ENCODE results near the gene BRD3OS.

The BRD3OS gene

GRCh38 chr9:133989625-133990365 lies 35.5 kb upstream of the BRD3OS start:
- no peak for DNase-seq

- DNase-seq: peak; percentile 16
These were observed 34.7 kb upstream of the BRD3OS start for GRCh38 chr9:133990366-133991213.

GRCh38 chr9:133991214-133991921 lies 33.9 kb upstream of the BRD3OS start:
- DNase-seq: peak; percentile 13

- peak; percentile 72 for DNase-seq
These were observed 33.1 kb upstream of the BRD3OS start, which contains the start of gene VAV2 for GRCh38 chr9:133991964-133992779. VAV2 (minus strand) TSS chr9:133992324; CDS start chr9:133992278, 46 bp downstream.

GRCh38 chr9:133992780-133993634 lies 32.3 kb upstream of the BRD3OS start:
- DNase-seq: peak; percentile 90

GRCh38 chr9:133993635-133994253 lies 31.5 kb upstream of the BRD3OS start:
- no peak for DNase-seq

GRCh38 chr9:133994353-133995011 lies 30.8 kb upstream of the BRD3OS start:
- peak; percentile 83 for DNase-seq

- no peak for DNase-seq
These were observed 30.0 kb upstream of the BRD3OS start for GRCh38 chr9:133995012-133995896.

GRCh38 chr9:133996531-133997520 lies 28.5 kb upstream of the BRD3OS start:
- DNase-seq: peak; percentile 16

- no peak for DNase-seq
These were observed 27.7 kb upstream of the BRD3OS start for GRCh38 chr9:133997584-133997983.

- DNase-seq: no peak
These were observed 26.2 kb upstream of the BRD3OS start for GRCh38 chr9:133998915-133999595.

- no peak for DNase-seq
These were observed 25.4 kb upstream of the BRD3OS start for GRCh38 chr9:133999851-134000265.

- DNase-seq: no peak
These were observed 22.5 kb upstream of the BRD3OS start for GRCh38 chr9:134002796-134003195.

- DNase-seq: no peak
These were observed 22.0 kb upstream of the BRD3OS start for GRCh38 chr9:134003237-134003636.

GRCh38 chr9:134004131-134004873 lies 21.0 kb upstream of the BRD3OS start:
- DNase-seq: no peak

- DNase-seq: no peak
These were observed 20.4 kb upstream of the BRD3OS start for GRCh38 chr9:134004881-134005280.

GRCh38 chr9:134005381-134005780 lies 19.9 kb upstream of the BRD3OS start:
- DNase-seq: no peak

All from suppressor macrophage treated with lipopolysaccharide for 4 hours (primary cell).